SW480 (cell line): ENCODE results near the gene PKP1.

Source experiments
- DNase-seq: peaks from one replicate; pipeline ENCODE4 v3.0.0-alpha.2; 2016; ENCODE audit warnings: low spot score

The PKP1 gene

DNA sequence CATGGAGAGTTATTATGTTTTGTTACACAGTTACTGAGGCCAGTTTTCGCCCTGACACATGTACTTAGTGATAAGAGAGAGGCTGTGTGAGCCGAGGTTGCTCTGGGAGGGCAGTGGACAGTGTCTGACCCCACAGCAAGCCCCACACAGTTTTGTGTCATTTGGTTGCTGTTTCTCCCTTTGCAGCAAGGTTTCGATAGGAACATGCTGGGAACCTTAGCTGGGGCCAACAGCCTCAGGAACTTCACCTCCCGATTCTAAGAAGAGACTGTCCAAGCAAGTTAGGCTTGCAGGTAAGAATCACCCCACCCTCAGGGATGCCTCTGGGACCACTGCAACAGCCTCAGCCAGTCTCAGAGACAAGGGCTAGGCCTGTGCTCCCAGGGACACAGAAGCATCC, 45.3 kb downstream of the PKP1 start:
- no peak for DNase-seq

DNA sequence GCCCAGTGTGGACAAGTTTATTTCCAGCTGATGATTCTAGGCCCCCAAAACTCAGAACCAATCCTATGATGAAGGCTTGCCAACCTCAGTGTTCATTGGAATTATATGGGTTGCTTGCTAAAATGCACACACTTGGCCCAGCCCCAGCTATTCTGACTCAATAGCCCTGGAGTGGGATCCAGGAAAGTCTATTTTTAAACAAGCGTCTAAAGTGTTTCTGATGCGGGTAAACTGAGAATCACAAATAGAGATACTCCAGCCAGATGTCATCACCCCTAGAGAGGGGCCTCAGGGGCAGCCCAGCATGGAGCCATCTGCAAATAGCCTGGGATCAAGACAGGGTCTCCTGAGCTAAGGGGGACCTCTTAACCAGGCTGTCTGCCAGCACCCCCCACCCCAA, 46.0 kb downstream of the PKP1 start:
- DNase-seq: no peak

DNA sequence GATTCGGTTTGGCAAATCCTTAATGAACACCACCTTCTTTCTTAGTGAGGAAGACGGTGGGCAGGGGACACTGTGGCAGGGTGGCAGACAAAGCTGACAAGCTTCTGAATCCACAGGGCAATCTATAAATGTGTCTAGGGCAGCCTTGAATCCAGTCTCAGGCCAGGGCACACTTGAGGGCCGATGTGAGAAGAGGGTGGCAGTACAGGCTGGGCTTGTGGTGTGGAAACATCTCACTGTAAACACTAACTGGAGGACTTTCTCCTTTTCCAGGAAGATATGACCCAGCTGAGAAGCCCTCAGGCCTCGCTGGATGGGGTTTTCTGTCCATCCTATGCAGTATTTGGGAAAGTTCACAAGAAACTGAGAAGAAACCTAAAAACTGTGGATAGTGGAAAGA, 46.5 kb downstream of the PKP1 start:
- DNase-seq: no peak

DNA sequence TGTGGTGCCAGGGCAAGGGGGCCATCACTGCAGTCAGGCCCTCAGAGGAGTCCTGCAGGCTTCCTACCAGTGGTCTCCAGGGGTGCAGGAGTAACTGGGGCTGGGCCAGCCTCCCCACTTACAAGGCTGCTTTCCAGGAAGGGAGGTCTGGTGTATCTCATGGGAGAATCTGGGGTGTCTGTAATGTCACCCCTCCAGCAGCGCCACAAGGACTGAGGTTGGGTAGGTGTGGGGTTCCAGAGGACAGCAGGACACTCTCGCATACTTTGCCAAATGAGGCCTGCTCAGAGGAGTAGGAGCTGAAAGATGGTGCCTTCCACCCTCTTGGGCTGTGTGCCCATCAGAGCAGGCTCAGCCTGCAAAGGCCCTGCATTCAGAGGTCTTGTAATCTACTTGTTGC, 47.2 kb downstream of the PKP1 start:
- DNase-seq: no peak

DNA sequence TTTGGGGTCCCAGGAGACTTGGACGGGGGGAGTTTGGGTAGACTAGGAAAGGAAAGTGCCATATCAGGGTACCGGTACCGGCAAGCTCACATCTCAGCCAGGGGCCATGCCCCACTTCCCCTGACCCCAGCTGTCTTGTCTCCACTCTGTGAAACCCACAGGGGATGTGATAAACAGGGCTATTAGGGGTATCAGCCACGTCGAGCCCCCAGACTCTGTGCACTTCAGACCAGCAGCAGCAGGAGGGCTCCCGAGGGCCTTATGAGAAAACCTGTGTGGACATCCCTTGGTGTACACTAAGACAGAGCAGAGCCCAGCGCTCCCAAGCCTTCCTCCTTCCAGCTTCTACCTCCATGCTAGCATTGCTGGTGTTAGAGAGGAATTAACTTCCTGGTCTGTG, 47.9 kb downstream of the PKP1 start:
- DNase-seq: no peak

DNA sequence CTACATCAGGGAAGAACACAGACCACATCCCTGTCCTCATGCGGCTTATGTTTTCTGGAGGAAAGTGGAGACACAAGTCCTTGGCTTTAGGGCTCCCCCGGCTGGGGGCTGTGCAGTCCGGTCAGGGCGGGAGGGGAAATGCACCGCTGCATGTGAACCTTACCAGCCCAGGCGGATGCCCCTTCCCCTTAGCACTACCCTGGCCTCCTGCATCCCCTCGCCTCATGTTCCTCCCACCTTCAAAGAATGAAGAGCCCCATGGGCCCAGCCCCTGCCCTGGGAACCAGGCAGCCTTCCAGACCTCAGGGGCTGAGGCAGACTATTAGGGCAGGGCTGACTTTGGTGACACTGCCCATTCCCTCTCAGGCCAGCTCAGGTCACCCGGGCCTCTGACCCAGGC, 48.7 kb downstream of the PKP1 start:
- no peak for DNase-seq

DNA sequence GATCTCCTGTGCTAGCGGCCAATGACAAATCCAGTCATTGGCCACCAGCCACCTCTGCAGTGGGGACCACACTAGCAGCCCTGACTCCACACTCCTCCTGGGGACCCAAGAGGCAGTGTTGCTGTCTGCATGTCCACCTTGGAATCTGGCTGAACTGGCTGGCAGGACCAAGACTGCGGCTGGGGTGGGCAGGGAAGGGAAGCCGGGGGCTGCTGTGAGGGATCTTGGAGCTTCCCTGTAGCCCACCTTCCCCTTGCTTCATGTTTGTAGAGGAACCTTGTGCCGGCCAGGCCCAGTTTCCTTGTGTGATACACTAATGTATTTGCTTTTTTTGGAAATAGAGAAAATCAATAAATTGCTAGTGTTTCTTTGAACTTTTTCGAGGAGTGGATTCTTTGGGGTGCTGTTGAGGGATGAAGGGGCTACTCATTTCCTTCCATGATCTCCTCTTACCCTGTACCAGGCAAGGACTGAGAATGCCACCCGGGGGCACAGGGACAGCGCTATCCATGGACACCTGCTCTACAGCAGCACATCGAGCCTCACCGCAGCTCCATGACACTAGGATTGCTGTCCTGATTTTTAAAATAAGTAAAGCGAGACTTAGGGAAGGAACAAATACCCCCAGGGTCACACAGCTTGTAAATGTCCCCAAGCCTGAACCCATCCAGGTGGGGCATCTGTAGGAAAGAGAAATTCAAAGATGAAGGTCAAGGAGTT, 49.5 kb downstream of the PKP1 start:
- DNase-seq: no peak

DNA sequence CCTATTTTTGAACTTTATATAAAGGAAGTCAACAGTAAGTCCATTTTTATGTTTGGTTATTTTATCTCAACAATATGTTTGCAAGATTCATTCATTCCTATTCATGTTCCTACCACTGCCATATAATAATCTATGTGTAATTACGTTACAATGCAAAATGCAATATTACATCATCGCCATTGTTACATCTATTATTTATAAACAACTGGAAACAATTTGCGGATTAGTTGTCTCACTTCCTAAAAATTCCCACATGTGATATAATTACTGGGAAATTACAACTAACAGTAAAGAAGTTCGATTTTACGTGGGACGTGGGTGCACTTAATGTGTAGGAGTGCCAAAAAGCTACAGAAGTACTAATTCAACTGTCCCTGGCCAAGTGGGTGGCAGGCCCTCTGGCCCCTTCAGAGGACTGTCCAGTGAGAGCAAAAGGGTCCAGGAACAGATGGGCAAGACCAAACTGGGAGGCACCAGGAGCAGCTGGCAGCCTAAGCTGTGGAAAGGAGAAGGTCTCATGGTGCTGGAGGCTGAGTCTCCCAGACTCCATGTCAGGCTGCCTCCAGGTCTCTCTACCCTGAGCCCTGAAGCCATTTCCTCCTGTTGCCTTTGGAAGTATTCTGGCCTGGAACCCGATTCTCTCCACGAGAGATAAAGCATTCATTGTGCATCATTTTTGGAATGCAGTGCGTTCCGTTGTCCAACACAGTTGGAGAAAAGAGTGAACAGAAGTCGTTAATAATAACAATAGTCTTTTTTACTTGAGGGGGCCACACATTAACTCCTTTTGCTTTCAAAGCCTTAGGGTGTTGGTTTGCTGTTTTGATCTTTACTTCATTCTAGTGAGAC, 51.2 kb downstream of the PKP1 start:
- no peak for DNase-seq

DNA sequence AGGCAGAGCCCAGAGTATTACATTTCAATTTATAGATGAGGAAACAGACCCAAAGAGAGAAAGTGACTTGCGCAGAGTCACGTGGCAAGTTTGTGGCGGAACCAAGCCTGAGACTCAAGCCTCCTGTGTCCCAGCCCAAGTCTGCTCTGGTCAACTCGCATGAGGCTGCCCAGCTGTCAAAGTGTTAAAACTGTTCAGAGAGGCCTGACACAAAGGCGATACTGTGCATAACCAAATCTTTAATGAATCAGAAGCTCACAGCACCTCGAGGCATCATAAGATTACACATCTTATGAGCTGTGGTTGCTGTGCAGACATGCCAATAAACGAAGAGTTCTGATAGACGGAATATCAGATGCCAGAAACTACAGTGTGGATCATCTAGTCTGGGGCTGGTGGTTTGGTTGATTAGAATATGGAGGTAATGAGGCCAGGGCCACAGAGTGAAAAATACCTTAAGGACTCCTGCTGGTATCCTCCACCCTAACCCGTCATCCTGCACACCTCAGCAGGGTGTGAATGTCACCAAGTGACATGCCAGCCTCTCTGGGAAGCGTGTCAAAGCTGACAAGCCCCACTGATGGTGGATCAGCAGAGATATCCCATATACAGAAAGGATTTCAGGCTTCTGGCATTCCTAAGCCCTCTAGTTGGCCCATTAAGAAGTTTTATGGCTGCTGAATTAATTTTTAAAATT, 52.0 kb downstream of the PKP1 start:
- DNase-seq: no peak

DNA sequence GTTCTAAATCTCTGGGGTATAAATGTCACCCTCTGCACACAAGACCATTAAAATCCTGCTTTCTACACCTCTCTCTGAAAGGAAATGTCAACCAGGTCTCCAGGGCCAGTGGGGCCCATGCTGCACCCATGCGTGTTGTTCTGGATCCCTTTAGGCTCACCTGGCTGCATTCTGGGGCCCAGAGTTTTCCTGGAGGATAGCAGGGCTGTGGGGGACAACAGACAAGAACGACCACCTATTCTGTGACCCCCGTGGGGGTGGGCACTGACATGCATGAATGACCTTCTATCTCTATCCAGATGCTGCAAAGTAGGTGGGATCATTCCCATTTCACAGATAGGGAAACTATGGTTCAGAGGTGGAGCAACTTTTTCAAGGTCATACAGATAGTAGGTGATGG, 52.6 kb downstream of the PKP1 start:
- DNase-seq: no peak

DNA sequence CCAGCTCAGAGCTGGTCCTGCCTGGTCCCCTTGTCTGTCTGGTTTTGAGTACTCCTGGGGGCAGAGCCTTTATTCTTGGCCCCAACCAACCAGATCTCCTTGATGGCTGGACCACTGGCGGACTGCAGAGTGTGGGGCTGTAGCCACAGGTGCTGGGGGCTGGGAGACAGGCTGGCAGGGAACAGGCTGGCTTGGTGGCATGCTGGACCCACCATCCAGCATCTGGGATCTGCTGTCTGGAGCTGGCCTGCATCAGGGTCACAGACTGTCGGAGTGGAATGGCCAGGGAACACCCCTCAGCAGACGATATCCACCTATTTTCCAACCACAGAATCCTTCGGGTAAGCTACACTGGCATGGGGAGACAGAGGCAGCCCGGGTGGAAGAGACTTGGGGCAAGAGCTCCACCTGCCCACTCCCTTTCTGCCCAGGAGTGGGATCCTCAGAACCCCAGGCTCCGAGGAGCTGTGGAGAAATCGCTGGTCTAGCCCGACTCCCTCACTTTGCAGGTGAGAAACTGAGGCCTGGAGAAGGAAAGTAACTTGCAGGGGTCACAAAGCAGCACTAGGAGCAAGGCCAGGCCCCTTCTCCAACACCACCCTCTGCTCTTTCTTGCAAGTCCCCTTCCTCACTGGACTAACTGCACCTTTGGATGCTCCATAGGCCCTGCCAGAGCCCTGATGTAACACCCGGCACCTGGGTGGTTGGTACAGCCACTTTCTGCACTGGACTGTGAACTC, 53.6 kb downstream of the PKP1 start:
- DNase-seq: no peak

DNA sequence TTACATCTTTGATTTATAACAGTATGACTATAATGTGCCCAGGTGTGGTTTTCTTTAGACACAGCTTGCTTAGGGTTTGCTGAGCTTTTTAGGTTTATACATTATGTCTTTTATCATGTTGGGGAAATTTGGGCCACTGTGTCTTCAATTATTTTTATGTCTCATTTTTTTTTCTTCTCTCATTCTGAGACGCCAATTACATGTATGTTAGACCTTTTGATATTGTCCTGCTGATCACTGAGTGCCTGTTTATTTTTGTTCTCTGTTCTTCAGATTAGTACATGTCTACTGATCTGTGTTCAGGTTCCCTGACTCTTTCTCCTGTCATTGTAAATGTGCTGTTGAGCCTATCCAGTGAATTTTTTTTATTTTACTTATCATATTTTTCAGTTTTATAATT, 58.1 kb downstream of the PKP1 start:
- DNase-seq: no peak

DNA sequence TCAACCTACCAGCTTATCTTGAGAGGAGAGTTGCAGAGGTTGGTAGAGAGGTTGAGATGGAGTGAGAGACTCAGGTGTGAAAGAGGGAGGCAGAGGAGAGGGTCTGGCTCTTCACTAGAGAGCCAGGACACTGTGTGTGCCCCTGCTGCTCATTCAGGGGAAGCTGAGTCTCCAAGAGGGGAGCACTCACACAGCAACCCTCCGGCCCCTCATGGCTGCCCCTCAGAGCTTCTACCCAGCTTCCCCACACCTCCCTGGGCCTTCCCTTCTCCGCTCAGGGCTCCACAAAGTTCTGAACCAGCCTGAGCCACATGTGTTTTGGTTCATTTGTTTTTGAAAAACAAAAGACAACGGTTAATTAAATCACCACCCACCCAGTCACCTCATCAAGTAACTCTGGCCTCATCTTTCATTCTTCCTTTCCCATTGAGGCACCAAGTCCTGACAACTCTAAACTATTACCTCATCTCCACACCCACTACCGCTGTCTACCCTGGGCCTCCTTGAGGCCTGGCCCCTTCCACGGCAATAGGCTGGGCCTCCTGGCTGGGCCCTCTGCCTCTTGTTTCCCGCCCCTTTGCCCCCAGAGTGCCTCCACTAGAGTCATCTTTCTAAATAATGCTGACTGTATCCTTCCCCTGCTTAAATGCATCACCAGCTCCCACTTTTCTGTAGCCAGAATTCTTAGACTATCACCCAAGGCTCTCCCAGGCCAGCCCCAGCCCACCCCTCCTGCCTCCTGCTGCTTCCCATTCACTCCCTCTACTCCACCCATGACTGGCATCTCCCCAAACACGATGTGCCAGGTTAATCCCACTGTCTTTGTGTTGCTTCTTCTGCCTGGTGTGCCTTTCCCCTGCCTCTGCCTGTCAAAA, 61.1 kb downstream of the PKP1 start:
- no peak for DNase-seq

DNA sequence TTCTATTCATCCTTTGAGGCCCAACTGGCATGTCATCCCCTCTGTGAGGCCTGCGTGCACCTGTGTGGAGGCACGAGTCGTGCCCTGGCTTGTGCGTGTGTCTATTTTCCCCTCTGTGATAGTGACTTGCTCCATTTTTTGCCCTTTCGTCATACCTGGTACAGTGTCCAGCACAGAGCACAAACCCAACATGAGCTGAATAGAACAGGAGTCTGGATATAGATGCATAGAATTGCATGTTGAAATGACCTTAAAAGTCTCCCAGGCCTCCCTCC, 61.7 kb downstream of the PKP1 start:
- DNase-seq: no peak

DNA sequence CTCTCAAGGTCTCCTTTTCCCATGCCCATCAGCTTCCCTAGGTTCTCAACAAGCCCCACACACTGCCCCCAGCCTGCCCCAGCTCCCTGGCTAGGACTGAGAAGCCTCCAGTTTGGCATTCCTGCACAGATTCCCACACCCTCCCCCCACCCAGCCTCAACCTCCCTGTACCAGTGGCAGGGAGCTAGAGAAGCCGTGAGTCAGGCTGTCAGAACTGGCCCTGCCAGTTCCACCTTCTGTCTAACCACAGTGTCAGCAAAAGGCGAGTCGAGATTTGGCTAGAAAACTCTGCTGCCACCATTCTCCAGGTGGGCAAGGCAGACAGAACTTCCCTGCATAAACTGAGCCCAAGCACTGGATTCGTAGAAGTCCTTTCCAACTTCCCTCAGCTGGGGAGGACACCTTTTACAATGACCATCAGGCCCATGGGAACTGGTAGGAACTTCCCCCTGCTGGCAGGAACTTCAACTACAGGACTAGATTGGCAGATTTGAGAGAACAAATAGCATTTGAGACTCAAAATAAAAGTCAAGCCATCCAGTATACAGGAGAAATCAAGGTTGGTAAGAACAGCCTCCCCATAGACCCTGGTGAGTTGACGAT, 63.1 kb downstream of the PKP1 start:
- peak; percentile 60 for DNase-seq

DNA sequence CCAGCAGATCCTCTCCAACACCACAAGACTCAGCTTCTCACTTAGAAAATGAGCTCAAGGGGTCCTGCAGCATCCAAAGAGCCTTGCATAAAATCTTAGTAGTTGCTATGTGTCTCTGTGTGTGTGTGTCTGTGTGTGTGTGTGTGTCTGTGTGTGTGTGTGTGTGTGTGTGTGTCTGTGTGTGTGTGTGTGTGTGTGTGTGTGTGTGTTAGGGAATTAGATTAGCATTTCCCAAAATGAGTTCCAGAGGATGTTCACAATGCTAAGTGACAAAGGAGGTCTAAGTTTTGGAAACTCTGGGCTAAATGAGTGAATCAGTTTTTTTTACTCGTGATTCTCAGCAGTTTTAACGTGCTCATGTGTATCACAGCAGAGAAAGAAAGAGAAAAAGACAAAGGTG, 63.7 kb downstream of the PKP1 start:
- no peak for DNase-seq

DNA sequence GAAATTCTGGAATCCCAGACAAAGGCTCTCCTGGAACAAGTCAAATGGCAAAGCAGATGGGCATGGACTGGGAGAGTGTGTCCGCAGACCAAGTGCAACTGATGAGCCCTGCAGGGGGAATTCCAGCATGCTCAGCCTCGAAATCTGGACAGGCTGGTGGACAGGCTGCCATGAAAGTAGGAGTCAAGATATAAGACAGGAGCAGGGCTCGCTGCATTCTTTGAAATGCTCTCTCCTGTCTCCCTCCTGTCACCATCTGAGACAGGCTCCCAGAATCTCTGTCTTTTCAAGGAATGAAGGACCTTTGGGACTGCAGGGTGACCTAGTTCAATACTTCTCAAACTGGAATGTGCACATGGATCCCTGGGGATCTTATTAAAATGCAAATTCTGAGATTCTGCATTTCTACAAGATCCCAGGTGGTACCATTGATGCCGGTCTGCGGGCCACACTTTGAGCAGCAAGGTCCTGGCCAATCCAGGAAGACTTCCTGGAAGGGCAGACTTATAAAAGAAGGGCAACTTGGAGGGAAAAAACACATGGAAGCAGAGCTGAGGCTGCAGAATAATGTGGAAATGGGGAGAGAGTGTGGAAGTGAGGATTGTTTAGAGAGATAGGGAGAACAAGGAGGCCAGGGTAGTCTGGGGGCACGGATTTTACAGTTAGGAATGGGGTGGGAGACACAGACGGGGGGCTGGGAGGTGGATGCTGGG, 64.3 kb downstream of the PKP1 start:
- DNase-seq: no peak

DNA sequence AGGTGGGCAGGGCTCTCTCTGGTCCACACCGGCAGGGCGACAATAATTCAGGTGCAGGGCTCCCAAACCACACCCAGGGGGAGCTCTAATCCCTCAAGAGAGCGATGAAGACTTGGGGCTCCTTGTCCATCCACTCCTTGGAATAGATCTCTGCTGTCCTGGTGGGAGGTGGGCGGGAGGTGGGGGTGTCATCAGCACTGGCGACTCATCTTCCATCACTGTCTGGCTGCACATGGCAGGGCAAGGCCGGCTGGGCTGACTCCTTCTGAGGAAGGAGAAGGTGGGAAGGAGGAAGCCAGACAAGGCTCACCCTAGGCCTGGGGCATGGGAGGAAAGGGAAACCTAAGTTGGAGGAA, 64.9 kb downstream of the PKP1 start:
- DNase-seq: peak; percentile 47

DNA sequence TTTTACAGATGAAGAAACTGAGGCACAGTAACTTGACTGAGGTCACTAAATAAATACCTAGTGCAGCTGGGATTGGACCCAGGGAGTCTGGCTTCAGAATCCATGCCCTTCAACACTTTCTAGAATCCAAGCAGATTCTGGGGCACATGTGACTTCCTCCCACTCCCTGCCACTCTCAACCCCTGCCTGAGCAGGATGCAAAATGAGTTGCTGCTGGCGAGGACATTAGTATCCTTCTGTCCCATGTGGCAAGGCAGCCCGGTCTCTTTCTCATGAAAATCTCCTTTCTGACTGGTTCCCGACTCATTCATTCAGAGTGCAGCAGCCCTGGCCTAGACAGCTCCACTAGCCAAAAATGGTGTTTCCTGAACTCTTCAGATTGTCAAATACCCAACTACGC, 65.8 kb downstream of the PKP1 start:
- no peak for DNase-seq

DNA sequence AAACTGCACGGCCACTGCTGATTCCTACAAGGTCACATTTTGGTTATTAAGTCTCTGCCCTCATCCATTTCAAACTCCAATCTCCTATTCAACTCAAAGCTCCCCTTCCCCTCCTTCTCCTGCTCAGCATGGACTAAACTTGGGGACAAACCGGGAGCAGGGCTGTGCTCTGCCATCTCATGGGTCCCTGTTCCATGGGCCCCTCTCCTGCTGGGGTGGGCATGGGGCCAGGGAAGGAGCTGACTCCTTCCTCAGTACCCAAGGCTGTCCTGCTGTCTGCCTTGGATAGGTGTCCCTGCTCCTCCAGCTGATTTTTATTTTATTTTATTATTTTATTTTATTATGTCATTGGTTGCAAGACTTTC, 67.0 kb downstream of the PKP1 start:
- no peak for DNase-seq

DNA sequence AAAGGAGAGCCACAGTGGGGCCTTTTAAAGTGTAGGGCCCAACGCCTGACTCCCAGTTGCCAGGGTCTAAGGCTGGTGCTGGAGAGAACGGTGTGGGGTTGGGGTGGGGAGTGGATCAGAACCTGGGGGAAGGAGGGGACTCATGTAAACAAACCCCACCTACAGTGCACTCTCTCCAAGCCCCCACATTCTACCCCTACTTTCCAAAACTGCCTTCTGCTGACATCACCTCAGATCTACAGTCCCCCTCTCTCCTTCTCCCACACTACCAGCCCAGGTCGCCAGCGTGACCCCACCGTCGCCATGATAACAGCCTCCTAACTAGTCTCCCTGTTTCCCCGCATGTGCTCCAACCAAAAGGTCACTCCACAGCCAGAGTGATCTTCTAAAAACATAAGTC, 67.6 kb downstream of the PKP1 start:
- DNase-seq: no peak
